ENCODE data around the gene LTBR.

DNA sequence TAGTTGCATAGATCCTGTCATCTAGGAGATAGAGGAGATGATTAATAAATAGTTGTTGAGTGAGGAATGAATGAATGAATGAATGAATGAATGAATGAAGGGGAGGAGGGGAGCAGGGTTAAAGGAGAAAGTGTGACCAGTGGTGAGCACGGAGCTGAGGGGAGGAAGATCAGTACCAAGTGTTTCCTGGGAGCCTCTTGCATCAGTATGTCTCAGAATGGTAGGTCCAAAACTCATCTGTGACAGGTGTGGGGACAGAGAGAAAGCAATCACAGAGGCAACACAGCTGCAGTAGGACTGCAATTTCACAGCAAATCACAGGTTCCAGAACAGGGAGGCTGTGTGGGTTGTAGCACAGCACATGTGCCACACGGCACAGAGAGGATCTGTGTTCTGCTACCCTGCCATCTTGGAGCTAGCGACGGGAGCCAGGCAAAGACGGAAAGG, 27.6 kb upstream of the LTBR start:
- TF ChIP-seq POLR2A (IDR thresholded peaks at IDR 0.05; ENCODE audit: low read length) (no peak), GATA1 (IDR thresholded peaks at IDR 0.05; ENCODE audit: low read depth, low read length) (no peak)

Measured in erythroblast (primary cell).